D721Med (cell line): ENCODE data around the gene ADGRD2.

Experiments
- DNase-seq: peaks from one replicate; pipeline ENCODE4 v3.0.0; 2011; ENCODE audit warnings: low spot score; ENCODE audit not compliant: insufficient read length
- FAIRE-seq: peaks from 2 replicates; lab custom pipeline; 2011; peaks lifted over from hg19 to GRCh38; lab: Jason Lieb, UNC
- TF ChIP-seq, protein P1 (sequence below): IDR thresholded peaks from 2 replicates; pipeline ENCODE4 v1.5.1; 2012; ENCODE audit warnings: mild to moderate bottlenecking, control low read depth; ENCODE audit not compliant: insufficient read depth; ENCODE audit errors: missing control alignments

Gene ADGRD2

DNA sequence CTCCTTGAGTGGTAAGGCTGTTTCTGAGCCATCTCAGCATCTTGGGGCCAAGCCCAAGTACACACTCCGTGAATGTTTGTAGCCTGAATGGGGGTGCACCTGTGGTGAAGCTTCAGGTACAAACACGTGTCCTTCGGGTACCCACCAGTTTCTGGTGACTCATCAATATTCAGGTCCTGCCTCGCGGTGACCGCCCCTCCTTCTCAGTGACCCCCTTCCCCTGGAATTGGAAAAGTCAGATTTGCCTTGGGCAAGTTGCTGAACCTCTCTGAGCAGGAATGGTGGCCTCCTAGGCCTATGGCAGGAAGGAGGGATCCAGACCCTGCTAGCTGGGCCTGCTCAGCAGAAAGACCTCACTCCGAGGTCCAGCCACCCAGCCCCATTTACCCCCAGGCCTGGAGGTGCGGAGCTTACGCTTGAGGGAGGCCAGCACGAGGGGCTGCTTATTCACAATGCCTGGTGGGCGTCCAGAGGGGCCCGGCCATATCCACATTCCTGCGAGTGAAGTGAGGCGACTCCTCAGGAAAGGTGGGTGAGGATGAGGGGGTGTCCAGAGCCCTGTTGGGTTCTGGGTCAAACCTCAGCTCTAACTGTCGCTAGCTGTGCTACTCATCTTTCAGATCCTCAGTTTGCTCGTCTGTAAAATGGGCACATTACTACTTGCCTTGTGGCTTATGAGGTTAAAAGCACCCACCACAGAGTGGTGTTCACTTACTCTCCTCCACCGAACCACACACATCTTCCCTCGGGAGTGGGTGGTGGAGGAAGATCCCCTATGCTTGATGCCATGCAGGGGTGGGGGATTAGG is 7.0 kb downstream of the ADGRD2 start:
- FAIRE-seq: no peak
- TF ChIP-seq, protein P1, sequence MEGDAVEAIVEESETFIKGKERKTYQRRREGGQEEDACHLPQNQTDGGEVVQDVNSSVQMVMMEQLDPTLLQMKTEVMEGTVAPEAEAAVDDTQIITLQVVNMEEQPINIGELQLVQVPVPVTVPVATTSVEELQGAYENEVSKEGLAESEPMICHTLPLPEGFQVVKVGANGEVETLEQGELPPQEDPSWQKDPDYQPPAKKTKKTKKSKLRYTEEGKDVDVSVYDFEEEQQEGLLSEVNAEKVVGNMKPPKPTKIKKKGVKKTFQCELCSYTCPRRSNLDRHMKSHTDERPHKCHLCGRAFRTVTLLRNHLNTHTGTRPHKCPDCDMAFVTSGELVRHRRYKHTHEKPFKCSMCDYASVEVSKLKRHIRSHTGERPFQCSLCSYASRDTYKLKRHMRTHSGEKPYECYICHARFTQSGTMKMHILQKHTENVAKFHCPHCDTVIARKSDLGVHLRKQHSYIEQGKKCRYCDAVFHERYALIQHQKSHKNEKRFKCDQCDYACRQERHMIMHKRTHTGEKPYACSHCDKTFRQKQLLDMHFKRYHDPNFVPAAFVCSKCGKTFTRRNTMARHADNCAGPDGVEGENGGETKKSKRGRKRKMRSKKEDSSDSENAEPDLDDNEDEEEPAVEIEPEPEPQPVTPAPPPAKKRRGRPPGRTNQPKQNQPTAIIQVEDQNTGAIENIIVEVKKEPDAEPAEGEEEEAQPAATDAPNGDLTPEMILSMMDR: no peak

DNA sequence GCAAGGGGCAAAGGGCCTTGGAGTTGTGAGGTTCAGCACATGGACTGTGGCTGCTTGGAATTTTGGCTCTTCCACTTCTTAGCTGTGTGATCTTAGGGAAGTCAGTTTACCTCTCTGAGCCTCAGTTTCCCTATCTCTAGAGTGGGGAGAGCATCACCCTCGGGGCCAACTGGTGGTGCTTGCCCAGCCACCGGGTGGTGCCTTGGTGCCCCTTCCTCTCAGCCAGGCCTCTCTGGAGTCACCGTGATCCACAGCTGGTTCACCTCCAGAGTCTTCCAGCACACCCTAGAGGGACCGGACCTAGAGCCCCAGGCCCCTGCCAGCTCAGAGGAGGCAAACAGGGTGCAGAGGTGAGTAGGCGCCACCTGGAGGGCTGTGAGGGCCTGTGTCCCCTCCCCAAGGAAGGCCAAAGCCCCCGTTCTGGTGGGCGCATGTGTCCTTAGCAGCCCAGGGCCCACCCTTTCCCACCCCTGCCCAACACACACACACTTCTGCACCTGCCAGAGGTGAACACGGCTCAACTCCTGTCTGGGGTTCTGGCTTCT is 7.7 kb downstream of the ADGRD2 start:
- FAIRE-seq (no peak), DNase-seq (no peak)
- TF ChIP-seq, protein P1: no peak

More for the DNA sequence above, 7.0 kb downstream of the ADGRD2 start:
- no peak for DNase-seq

DNA sequence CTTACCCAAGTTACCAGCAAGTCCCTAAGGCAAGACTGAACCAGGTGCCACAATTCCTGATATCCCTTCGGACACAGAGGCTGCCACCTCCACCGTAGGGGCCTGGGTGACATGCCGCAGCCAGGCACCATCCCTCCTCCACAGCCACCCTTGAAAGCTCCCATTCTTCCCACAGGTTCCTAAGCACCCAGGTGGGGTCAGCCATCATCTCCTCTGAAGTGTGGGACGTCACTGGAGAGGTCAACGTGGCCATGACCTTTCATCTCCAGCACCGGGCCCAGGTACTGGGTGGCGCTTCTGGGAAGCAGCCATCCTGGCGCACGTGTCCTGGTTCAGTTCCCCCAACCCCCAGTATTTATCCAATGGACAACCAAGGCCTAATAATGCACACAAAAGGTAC is 8.2 kb downstream of the ADGRD2 start:
- DNase-seq (no peak), FAIRE-seq (no peak)
- TF ChIP-seq, protein P1: no peak

DNA sequence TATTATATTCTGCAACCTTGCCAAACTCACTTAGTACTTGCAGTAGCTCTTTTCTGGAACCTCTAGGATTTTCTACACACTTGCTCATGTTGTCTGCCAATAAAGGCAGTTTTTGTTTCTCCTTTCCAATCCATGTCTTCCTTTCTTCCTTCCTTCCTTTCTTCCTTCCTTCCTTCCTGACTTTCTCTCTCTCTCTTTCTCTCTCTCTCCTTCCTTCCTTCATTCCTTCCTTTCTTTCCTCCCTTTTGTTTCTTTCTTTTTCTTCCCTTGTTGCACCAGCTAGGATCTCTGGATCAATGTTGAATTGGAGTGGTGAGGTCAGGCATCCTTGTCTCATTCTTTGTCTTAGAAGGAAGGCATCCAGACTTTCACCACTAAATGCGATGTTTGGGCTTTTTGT is 12.5 kb downstream of the ADGRD2 start:
- no peak for FAIRE-seq
- TF ChIP-seq, protein P1: no peak
- DNase-seq: no peak

DNA sequence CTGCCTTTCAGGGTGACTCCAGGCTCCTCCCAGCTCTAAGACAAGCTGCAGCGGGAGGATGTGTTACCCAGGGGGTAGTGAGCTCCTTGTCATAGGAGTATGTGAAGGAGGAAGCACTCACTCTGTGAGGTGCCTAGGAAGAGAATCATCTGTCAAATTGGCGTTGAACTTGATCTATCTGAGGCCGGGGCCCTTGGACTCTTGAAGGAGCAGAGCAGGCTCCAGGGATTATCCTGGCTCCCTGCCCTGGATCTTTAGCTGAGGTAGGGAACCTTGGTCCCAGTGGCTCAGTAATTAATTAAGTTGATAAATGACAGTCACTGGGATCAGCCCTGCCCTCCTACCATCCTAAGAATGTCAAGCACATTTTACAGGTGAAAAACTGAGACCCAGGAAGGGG is 15.5 kb downstream of the ADGRD2 start:
- DNase-seq (no peak), FAIRE-seq (no peak)
- TF ChIP-seq, protein P1: no peak

DNA sequence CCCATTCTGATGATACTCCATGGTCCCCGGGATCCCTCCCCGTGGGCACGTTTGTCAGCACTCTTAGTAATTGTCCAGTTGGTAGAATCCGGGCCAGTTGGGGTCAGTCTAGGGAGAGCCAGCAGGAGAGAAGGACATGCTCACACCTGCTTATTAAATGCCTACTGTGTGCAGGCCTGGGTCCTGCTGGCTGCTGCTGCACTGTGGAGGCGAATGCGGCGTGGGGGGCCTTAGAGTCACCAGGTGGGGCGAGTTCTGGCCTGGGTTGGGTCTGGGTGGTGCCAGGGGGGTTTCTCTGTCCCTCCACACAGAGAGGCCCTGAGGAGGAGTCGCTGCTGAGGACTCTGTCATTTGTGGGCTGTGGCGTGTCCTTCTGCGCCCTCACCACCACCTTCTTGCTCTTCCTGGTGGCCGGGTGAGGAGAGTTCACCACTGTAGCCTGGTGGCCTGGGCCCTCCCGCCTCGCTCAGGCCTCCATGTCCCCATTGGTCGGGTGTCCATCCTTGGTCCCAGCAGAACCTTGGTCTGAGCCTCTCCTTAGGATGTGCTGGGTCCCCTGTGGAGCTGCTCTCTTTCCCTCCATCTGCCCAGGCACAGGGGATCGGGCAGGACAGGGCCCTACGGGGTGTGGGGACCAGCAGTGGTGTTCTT is 17.3 kb downstream of the ADGRD2 start:
- no peak for DNase-seq
- TF ChIP-seq, protein P1: no peak
- no peak for FAIRE-seq
